ENCODE measurements around the gene SLCO2B1.

The SLCO2B1 gene

GRCh38 chr11:75229466-75229865 is 78.6 kb downstream of the SLCO2B1 start:
- no peak for DNase-seq

DNA sequence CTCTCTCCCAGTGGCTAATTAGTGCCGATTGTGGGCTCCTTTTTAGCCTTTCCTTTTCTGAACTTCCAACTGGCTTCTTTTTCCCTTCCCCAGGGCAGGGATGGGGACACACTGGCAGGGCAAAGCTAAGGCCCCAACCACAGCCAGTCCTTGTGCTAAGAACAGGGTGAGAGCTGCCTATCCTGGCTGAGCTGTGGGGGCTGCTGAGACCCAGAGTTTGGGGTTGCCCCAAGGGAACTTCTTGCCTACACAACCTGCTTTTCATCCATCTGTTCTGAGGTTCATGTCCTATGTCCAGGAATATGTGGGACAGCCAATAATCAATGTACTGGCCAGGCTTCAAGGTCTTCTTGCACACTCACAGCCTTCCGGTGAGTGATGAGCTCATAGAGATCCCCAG is 79.7 kb downstream of the SLCO2B1 start:
- DNase-seq, result no peak

- DNase-seq, result peak; percentile 23
Measured at GRCh38 chr11:75233754-75234172, 82.9 kb downstream of the SLCO2B1 start.

- no peak for DNase-seq
Measured at GRCh38 chr11:75236062-75236461, 85.2 kb downstream of the SLCO2B1 start.

DNA sequence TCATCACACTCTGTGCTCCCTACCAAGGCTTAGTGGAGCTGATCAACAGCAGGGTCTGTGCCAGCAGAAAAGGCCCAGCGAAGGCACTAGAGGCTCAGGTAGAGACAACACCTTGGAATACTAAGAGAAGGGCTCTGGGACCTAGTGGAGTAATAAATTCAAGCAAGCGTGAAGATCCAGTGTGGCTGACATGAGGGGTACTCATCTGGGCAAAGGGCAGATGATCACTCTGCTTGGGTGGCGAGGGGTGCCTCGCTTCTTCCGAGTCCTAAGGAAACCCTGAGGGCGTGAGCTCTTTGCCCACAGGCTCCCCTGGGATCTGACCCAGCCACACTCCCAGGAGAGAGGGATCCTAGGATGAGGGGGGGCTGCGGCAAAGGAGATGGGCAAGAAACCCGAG is 86.1 kb downstream of the SLCO2B1 start:
- no peak for DNase-seq

DNA sequence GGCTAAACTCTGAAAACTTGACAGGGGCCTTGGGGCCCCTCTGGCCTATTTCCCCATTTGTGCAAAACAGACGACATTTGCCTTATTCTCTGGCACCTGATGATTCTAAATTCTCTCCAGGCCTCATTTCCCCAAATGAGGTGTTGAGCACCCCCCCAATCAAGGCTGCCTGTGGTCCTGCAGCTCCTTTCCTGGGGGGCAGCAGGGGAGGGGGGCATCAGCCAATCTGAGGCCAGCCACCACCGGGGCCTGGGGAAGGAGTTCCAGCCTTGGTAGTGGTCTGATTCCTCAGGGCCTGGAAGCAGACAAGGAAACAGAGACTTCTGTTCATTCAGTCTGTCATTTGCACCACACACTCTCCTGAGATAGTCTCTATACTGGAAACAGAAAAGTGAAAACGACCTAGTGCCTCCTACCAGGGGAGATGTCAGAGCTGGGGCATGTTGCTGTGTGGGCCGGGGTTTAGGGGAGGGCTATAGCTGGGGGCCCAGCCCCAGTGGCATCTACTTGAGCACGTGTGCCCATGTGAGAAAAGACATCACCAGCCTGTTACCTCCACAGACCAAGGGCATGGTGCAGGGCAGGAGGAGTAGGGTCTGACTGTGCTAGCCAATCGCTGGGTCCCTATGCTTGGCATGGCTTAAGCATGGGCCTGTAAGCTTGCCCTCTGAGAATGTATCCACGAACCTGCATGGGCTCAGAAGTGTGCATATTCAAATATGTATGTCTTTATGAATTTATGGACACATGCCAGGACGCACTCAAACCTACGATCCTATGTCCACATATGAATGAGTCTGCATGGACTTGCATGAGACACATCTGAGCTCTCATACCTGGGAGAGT is 87.9 kb downstream of the SLCO2B1 start:
- no peak for DNase-seq

DNA sequence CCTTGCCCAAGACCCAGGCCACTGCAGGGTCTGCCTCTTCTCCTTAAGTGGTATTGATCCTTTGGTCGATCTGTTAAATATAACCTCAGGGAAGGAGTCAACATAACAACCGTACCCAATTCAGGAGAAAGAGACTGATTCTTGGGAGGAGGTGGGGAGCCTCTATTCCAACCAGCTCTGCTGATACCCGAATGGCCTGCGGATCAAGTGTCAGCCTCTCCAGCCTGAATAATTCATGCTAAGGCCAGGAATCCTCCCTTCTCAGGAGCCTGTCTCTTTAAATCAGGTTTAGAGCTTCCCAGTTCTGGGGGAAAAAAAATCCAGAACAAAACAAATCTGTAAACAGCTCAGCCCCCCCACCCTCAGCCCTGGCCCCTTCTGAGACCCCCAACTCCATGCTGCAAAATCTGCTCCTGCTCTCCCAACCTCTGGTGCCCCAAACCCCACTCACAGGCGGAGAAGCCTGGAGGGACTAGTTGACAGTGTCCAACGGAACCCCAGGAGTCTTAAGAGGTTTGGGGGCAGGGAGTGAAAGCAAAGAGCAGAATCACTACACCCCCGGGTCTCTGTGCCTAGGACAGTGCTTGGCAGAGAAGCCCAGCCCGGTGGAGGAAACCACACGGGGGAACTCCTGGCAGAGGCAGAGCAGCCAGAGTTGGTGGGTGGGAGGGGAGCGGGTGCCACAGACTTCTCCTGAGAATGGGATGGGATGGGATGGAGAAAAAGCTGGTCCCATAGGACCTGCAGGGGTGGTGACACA is 88.8 kb downstream of the SLCO2B1 start:
- no peak for DNase-seq

DNA sequence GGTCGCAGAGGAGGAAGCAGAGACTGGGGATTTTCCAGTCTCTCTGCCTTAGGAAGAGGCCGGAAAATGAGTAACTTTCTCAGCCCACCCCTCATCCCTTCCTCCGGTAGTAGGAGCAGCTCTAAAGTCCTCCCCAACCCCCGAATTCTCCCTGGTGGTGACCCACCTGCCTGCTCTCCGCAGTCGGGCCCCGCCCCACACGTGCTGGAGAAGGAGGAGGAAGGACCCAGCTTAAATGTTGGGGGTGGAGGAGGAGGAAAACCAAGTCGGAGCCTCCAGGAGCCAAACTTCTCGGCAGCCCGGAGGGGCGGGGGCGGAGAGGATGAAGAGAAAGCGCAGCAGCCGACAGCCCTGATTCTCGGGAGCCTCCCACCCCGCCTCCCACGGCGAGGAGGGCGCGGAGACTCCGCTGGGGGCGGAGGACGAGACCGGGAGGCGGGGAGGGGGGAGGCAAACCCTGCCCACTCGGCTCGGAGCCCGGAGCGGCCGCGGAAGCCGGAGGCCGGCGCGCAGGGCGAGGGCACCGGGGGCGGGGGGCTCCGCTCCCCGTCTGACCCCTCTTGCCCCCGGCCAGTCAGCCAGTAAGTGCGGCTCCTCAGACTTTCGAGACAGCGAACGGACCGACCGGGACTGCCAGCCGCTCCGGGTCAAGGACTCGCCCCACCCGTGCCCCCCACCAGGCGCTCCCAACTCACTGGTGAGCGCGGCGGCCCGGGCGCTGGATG is 89.6 kb downstream of the SLCO2B1 start, which contains the start of gene TPBGL:
TSS of gene TPBGL (plus strand) at position 464 of the 725 bp plus-strand sequence. CDS start 276 bp downstream, outside the sequence.
- DNase-seq, result peak; percentile 18

- peak; percentile 87 for DNase-seq
Measured at GRCh38 chr11:75241036-75241905, 90.4 kb downstream of the SLCO2B1 start.

- no peak for DNase-seq
Measured at GRCh38 chr11:75241906-75242644, 91.2 kb downstream of the SLCO2B1 start.

- DNase-seq, result no peak
Measured at GRCh38 chr11:75242722-75243600, 92.1 kb downstream of the SLCO2B1 start.

GRCh38 chr11:75244052-75244814 is 93.3 kb downstream of the SLCO2B1 start:
- DNase-seq, result no peak

DNA sequence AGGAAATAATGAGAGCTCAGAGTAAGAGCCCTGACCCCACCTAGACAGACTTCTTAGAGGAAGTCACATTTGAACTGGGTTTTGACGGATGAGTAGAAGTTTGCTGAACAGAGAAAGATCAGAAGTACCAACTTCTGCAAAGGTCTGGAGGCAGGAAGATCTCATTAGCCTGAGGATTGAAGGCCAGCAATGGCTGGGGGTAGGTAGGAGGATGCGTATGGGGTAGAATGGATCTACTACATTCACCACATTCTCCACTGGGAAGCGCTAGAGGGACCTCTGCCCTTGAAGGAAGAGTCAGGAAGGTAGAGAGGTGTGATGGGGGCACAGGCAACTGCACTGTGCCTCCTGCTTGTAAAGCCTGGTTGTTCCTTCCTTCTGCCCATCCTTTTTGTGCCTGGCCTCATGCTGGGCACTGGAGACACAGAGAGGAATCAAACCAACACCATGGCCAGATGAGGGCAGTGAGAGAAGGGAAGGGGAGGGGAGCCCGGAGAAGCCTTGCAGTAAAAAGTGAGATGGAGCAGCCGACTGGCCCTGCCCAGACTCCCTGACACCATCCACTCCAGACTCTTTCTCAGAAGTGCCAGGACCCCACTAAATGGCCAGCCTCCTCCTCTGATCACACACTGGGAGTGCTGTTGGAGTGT is 94.6 kb downstream of the SLCO2B1 start:
- no peak for DNase-seq

GRCh38 chr11:75246006-75246670 is 95.2 kb downstream of the SLCO2B1 start:
- DNase-seq, result no peak

DNA sequence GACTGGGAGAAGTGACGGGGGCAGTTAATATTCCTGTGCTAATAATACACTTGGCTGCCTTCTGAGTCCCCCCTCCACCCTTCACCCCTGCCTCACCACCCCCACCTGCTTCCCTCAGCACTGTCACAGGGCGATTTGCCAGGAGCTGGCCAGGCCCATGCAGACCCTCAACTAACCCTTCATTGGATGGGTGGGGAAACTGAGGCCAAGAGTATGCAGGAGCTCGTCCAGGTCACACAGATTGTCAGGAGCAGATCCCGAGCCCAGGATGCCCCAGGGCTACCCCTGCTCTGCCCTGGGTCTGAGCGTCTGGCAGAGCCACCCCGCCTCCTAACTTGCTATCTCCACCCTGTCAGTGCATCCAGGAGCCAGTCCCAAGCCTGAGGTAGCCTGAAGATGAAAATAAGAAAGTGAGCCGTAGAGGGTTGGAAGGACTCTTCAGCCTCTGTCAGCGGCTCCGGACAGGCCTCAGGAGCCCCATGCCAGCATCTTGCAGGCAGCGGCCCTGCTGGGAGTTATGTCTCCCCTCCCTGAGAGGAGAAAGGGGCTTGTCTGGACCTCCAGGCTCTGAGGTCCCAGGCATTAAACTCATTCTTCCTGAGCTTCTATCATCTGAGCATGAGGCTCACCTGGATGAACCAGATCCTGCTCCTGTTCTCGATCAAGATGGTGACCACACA is 95.9 kb downstream of the SLCO2B1 start:
- DNase-seq, result no peak

- DNase-seq, result no peak
Measured at GRCh38 chr11:75248924-75249256, 98.0 kb downstream of the SLCO2B1 start.

GRCh38 chr11:75249704-75250103 is 98.8 kb downstream of the SLCO2B1 start:
- DNase-seq, result no peak

DNA sequence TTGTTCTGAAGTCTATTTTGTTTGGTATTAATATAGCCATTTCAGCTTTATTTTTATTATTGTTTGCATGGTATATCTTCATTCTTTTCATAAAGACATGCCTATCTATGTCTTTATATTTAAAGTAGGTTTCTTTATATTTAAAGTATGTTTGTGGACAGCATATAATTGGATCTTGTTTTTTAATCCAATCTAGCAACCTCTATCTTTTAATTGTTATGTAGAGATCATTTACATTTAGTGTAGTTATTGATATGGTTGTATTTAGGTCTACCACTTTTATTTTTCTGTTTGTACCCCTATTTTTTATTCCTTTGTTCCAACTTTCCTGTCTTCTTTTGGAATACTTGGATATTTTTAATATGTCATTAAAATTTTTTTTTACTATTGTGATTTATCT is 103.4 kb downstream of the SLCO2B1 start:
- no peak for DNase-seq

Data from CD4-positive, alpha-beta T cell treated with Interleukin-17A for 4 hours (primary cell).